Measurements from ENCODE around the gene CCDC33.

CCDC33 gene

GRCh38 chr15:74374648-74375302, 138.6 kb downstream of the CCDC33 start:
- Histone ChIP-seq H3K27me3 (ENCODE audit: insufficient read depth, low read length) (no peaks in the 10 kb centered on the region; the same call in 1 of the 2 replicates), H3K9me3 (ENCODE audit: insufficient read depth, low read depth, low read length) (no peaks in the 10 kb centered on the region), H3K4me1 (ENCODE audit: insufficient read depth, low read length) (peaks cover 12% of the 10 kb centered on the region), H3K27ac (ENCODE audit: low read depth, low read length) (no peak overlapping the region), H3K9ac (ENCODE audit: low read depth, low read length) (no peak overlapping the region), H3K36me3 (ENCODE audit: insufficient read depth, low read length) (no peaks in the 10 kb centered on the region), H3K4me3 (ENCODE audit: low read length) (peak overlapping the region; percentile 64)
- 25% methylated on average over 10 of the region's 11 CpGs for WGBS

DNA sequence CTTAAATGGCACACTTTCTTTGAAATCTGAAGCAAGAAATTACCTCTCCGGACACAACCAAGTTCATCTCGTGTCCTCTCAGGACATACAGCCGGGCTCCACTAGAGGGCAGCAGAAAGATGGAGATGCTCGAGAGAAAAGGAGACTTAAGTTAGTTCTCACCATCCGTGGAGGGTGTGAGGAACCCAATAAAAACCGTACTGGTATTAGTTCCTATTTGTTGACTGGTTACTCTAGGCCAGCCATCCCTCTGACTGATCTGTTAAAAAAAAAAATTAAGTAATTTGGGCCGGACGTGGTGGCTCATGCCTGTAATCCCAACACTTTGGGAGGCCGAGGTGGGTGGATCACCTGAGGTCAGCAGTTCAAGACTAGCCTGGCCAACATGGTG, 139.2 kb downstream of the CCDC33 start:
- Histone ChIP-seq H3K36me3 (ENCODE audit: insufficient read depth, low read length) (no peaks in the 10 kb centered on the region), H3K27ac (ENCODE audit: low read depth, low read length) (no peak overlapping the region), H3K4me1 (ENCODE audit: insufficient read depth, low read length) (peaks cover 12% of the 10 kb centered on the region), H3K9me3 (ENCODE audit: insufficient read depth, low read depth, low read length) (no peaks in the 10 kb centered on the region), H3K27me3 (ENCODE audit: insufficient read depth, low read length) (no peaks in the 10 kb centered on the region; the same call in 1 of the 2 replicates), H3K4me3 (ENCODE audit: low read length) (peak overlapping the region; percentile 64; the same call in 1 of the 2 replicates), H3K9ac (ENCODE audit: low read depth, low read length) (no peak overlapping the region)
- 27% methylated on average over 9 of the region's 9 CpGs for WGBS

GRCh38 chr15:74376226-74376625, 140.1 kb downstream of the CCDC33 start:
- H3K27ac ChIP-seq (ENCODE audit: low read depth, low read length), result no peak overlapping the region
- H3K27me3 ChIP-seq (ENCODE audit: insufficient read depth, low read length), result no peaks in the 10 kb centered on the region; the same call in 1 of the 2 replicates
- H3K4me1 ChIP-seq (ENCODE audit: insufficient read depth, low read length), result peaks cover 12% of the 10 kb centered on the region
- H3K9me3 ChIP-seq (ENCODE audit: insufficient read depth, low read depth, low read length), result no peaks in the 10 kb centered on the region
- 83% methylated on average over 1 of the region's 1 CpG for WGBS
- H3K36me3 ChIP-seq (ENCODE audit: insufficient read depth, low read length), result no peaks in the 10 kb centered on the region
- H3K9ac ChIP-seq (ENCODE audit: low read depth, low read length), result no peak overlapping the region
- H3K4me3 ChIP-seq (ENCODE audit: low read length), result no peak overlapping the region

DNA sequence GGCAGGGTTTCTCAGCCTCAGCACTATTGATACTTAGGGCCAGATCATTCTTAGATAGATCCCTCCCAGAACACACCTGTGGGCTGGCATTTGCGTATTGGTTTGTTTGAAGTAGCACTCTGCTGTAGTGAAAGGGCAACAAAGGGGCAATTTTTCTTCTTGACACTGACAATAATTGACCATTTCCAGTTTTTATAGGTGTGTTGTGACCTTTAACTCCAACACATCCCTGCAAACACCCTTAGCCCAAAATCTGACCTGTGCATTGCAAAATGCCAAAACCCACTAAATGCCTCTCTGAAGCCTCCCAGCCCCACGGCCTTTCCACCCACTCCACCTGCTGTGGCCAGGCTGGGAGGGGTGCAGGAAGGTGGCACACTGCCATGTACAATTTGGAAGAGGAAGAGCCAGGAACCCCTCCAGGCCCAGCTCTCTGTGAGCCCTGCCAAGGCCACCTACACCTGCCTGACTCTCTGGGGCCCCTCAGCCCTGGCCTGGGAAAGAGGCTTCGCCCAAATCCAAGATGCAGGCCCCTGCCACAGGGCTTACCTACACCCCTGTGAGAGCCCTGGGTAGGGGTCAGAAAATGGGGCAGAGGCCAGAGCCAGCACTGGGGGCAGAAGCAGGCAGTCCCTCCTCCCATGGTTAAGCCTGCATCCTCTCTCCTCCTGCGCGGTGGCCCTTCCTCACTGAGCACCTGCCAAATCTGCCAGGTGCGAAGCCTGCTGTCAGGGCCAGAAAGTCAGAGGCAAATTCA, 140.9 kb downstream of the CCDC33 start:
- WGBS, result 93% methylated on average over 6 of the region's 6 CpGs
- no peaks in the 10 kb centered on the region for H3K36me3 ChIP-seq (ENCODE audit: insufficient read depth, low read length)
- H3K4me1 ChIP-seq (ENCODE audit: insufficient read depth, low read length), result peaks cover 12% of the 10 kb centered on the region
- no peak overlapping the region for H3K4me3 ChIP-seq (ENCODE audit: low read length)
- H3K9ac ChIP-seq (ENCODE audit: low read depth, low read length), result no peak overlapping the region
- no peaks in the 10 kb centered on the region; the same call in 1 of the 2 replicates for H3K27me3 ChIP-seq (ENCODE audit: insufficient read depth, low read length)
- no peaks in the 10 kb centered on the region for H3K9me3 ChIP-seq (ENCODE audit: insufficient read depth, low read depth, low read length)
- no peak overlapping the region for H3K27ac ChIP-seq (ENCODE audit: low read depth, low read length)

- H3K9me3 ChIP-seq (ENCODE audit: insufficient read depth, low read depth, low read length), result no peaks in the 10 kb centered on the region
- no peaks in the 10 kb centered on the region for H3K36me3 ChIP-seq (ENCODE audit: insufficient read depth, low read length)
- no peak overlapping the region for H3K9ac ChIP-seq (ENCODE audit: low read depth, low read length)
- no peak overlapping the region for H3K4me3 ChIP-seq (ENCODE audit: low read length)
- no peaks in the 10 kb centered on the region; the same call in 1 of the 2 replicates for H3K27me3 ChIP-seq (ENCODE audit: insufficient read depth, low read length)
- H3K4me1 ChIP-seq (ENCODE audit: insufficient read depth, low read length), result peaks cover 12% of the 10 kb centered on the region
- 89% methylated on average over 15 of the region's 15 CpGs for WGBS
- H3K27ac ChIP-seq (ENCODE audit: low read depth, low read length), result no peak overlapping the region
These were observed 142.0 kb downstream of the CCDC33 start for GRCh38 chr15:74377831-74378766.

DNA sequence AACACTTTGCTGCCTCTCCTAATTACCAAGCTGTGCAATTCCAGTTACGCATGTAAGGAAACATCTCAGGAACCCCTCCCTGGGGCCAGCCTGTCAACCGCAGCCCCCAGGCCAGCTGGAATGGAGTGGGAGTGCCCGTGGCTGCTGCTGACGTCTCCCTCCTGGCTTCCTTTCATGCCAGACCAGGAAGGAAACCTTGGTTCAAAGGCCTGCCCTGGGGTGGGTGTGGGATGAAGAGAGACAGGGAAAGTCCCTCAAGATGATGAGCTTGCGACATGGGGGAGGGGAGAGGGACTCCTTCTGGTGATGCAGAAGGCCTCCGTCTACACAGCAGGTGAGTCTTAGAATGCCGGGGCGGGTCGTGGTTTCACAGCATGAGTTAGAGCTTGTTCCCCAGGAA, 142.7 kb downstream of the CCDC33 start:
- Histone ChIP-seq H3K9me3 (ENCODE audit: insufficient read depth, low read depth, low read length) (no peaks in the 10 kb centered on the region), H3K27me3 (ENCODE audit: insufficient read depth, low read length) (no peaks in the 10 kb centered on the region; the same call in 1 of the 2 replicates), H3K4me3 (ENCODE audit: low read length) (no peak overlapping the region), H3K36me3 (ENCODE audit: insufficient read depth, low read length) (no peaks in the 10 kb centered on the region), H3K9ac (ENCODE audit: low read depth, low read length) (no peak overlapping the region), H3K27ac (ENCODE audit: low read depth, low read length) (no peak overlapping the region), H3K4me1 (ENCODE audit: insufficient read depth, low read length) (peaks cover 12% of the 10 kb centered on the region)
- 58% methylated on average over 9 of the region's 9 CpGs for WGBS

- no peak overlapping the region for H3K9ac ChIP-seq (ENCODE audit: low read depth, low read length)
- no peak overlapping the region for H3K4me3 ChIP-seq (ENCODE audit: low read length)
- WGBS, result 74% methylated on average over 12 of the region's 12 CpGs
- peaks cover 6% of the 10 kb centered on the region for H3K4me1 ChIP-seq (ENCODE audit: insufficient read depth, low read length)
- no peaks in the 10 kb centered on the region for H3K36me3 ChIP-seq (ENCODE audit: insufficient read depth, low read length)
- H3K9me3 ChIP-seq (ENCODE audit: insufficient read depth, low read depth, low read length), result no peaks in the 10 kb centered on the region
- no peaks in the 10 kb centered on the region for H3K27me3 ChIP-seq (ENCODE audit: insufficient read depth, low read length)
- H3K27ac ChIP-seq (ENCODE audit: low read depth, low read length), result no peak overlapping the region
These were observed 144.4 kb downstream of the CCDC33 start for GRCh38 chr15:74380361-74381189.

DNA sequence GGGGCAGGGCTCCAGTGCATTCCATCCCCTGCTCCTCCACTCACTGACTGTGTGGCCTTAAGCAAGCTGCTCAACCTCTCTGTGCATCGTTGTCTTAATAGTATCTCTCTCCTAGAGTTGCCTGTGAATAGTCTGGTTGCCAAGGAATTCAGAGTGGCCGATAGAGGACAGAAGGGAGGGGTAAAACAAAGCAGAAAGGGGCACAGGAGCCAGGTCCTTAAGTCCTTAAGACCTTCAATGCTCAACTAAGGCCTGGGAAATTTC, 145.0 kb downstream of the CCDC33 start:
- Histone ChIP-seq H3K9me3 (ENCODE audit: insufficient read depth, low read depth, low read length) (no peaks in the 10 kb centered on the region), H3K4me1 (ENCODE audit: insufficient read depth, low read length) (peaks cover 11% of the 10 kb centered on the region), H3K27ac (ENCODE audit: low read depth, low read length) (no peak overlapping the region), H3K4me3 (ENCODE audit: low read length) (no peak overlapping the region), H3K36me3 (ENCODE audit: insufficient read depth, low read length) (no peaks in the 10 kb centered on the region), H3K9ac (ENCODE audit: low read depth, low read length) (no peak overlapping the region), H3K27me3 (ENCODE audit: insufficient read depth, low read length) (no peaks in the 10 kb centered on the region)
- WGBS, result 90% methylated on average over 2 of the region's 2 CpGs

- Histone ChIP-seq H3K4me3 (ENCODE audit: low read length) (no peak overlapping the region), H3K27ac (ENCODE audit: low read depth, low read length) (no peak overlapping the region), H3K9ac (ENCODE audit: low read depth, low read length) (no peak overlapping the region), H3K9me3 (ENCODE audit: insufficient read depth, low read depth, low read length) (no peaks in the 10 kb centered on the region), H3K36me3 (ENCODE audit: insufficient read depth, low read length) (no peaks in the 10 kb centered on the region), H3K4me1 (ENCODE audit: insufficient read depth, low read length) (peaks cover 11% of the 10 kb centered on the region), H3K27me3 (ENCODE audit: insufficient read depth, low read length) (no peaks in the 10 kb centered on the region)
- WGBS, result 81% methylated on average over 5 of the region's 5 CpGs
These were observed 145.4 kb downstream of the CCDC33 start for GRCh38 chr15:74381481-74381880.

DNA sequence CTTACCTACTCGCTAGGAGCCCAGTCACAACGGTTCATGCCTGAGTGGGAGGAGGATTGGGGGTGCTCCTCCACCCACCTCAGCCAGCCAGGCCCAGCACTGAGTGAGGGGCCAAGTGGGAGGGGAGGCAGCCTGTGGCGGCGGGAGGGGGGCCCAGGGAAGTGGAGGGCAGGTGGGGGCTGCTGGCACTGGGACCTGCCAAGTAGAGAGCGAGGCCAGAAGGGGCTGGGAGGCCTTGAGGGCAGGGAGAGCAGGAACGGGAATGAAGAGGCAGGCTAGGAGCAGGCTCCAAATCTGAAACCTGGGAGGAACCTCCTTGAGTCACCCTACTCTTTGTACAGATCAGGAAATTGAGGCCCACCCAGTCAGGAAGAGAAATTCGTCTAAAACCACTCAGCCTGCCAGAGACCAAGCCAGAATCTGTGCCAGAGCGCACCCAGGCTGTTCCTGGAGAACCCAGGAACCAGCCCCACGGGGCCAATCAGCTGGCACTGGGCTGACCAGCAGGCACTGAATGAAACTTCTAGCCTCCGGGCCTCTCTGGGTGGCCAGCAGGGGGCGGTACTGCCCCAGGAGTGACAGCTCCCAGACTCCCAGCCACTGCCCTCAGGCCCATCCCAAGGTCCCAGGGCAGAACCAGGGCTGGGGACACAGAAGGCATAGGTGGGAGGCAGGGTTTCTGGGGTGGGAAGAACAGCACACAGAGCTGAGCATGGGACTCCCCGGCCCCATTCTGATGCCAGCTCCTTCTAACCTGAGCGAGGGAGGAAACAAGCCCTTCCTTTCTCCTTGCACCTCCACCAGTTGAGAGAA, 146.1 kb downstream of the CCDC33 start:
- H3K36me3 ChIP-seq (ENCODE audit: insufficient read depth, low read length), result no peaks in the 10 kb centered on the region
- H3K27me3 ChIP-seq (ENCODE audit: insufficient read depth, low read length), result no peaks in the 10 kb centered on the region
- H3K27ac ChIP-seq (ENCODE audit: low read depth, low read length), result no peak overlapping the region
- 51% methylated on average over 13 of the region's 13 CpGs for WGBS
- no peak overlapping the region for H3K4me3 ChIP-seq (ENCODE audit: low read length)
- peaks cover 11% of the 10 kb centered on the region for H3K4me1 ChIP-seq (ENCODE audit: insufficient read depth, low read length)
- H3K9ac ChIP-seq (ENCODE audit: low read depth, low read length), result no peak overlapping the region
- no peaks in the 10 kb centered on the region for H3K9me3 ChIP-seq (ENCODE audit: insufficient read depth, low read depth, low read length)
